Activated T-cell treated with anti-CD3 and anti-CD28 coated beads, Interleukin-2, amount 50 U/mL, for 24 hours (primary cell): Measurements from ENCODE around the gene MCHR2.
"Not testable (repeated sequence)": the region's sequence is repeated elsewhere in the genome, so short reads cannot be mapped to it uniquely, and the experiment has no call there.

ENCODE experiments used
- DNase-seq: peaks from one replicate; pipeline ENCODE4 v3.0.0-alpha.2; 2020
- H3K27ac Mint-ChIP-seq: 2 replicates; pipeline ENCODE4 v1.8.0; 2020; ENCODE audit warnings: mild to moderate bottlenecking, mixed read lengths
- H3K27me3 Mint-ChIP-seq: 2 replicates; pipeline ENCODE4 v1.8.0; 2020; ENCODE audit warnings: mixed read lengths
- H3K36me3 Mint-ChIP-seq: 2 replicates; pipeline ENCODE4 v1.8.0; 2020; ENCODE audit warnings: low read depth, mixed read lengths
- H3K4me1 Mint-ChIP-seq: 2 replicates; pipeline ENCODE4 v1.8.0; 2020; ENCODE audit warnings: low read depth, mixed read lengths
- H3K4me3 Mint-ChIP-seq: 2 replicates; pipeline ENCODE4 v1.8.0; 2020; ENCODE audit warnings: mild to moderate bottlenecking, moderate library complexity, mixed read lengths
- H3K9me3 Mint-ChIP-seq: 2 replicates; pipeline ENCODE4 v1.8.0; 2020; ENCODE audit warnings: mixed read lengths

Gene MCHR2, protein sequence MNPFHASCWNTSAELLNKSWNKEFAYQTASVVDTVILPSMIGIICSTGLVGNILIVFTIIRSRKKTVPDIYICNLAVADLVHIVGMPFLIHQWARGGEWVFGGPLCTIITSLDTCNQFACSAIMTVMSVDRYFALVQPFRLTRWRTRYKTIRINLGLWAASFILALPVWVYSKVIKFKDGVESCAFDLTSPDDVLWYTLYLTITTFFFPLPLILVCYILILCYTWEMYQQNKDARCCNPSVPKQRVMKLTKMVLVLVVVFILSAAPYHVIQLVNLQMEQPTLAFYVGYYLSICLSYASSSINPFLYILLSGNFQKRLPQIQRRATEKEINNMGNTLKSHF

DNA sequence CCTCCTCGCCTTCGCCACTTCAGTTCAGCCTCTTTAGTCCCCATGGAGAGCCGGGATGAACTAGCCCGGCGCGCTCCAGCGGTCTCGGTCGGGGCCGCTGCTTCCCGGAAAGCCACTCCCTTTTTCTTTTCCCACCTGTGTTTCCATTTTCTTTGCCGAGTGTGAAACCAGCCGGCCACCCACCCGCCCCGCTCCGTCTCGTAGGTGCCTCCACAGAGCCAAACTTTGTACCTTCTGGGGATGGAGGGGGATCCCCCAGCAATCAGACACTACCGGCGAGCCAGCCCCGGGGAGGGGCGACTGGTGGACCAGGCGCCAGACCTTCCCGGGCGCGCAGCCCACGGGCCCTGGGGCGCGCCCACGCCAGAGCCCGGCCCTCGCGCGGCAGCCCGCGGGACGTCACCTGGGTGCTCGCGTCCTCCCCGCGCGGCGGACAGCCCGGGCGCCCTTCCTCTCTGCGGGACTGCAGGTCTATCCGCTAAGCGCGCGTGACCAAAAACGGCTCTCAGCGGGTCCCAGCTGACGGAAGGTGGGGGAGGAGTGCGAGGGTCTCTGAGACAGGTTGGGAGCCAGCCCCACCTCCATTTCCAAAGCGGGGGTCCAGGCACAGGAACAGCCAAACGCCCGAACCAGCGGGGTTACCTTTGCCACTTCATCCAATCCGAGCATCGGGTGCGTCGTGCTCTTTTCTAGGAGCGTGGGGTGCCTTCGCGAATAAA lies at the start of gene MCHR2:
TSS of gene MCHR2 (minus strand) at position 691 of the 719 bp plus-strand sequence. CDS start 38,076 bp downstream, outside the sequence.
- DNase-seq: no peak
- Mint-ChIP-seq H3K9me3 (no peaks in the 10 kb centered on the region), H3K27ac (no peak within 1 kb of the TSS), H3K27me3 (peaks cover 54% of the 10 kb centered on the region), H3K36me3 (no peaks in the 10 kb centered on the region), H3K4me1 (peaks cover 8% of the 10 kb centered on the region), H3K4me3 (no peak within 1 kb of the TSS)

DNA sequence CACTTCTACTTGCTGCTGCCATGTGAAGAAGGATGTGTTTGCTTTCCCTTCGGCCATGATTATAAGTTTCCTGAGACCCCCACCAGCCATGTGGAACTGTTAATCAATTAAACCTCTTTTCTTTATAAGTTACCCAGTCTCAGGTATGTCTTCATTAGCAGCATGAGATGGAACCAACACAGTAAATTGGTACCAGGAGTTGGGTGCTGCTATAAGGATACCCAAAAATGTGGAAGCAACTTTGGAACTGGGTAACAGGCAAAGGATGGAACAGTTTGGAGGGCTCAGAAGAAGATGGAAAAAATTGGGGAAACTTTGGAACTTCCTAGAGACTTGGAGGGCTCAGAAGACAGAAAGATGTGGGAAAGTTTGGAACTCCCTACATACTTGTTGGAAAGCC lies 44.5 kb upstream of the MCHR2 start:
- H3K4me1 Mint-ChIP-seq, DNase-seq, H3K36me3 Mint-ChIP-seq, H3K4me3 Mint-ChIP-seq, H3K27ac Mint-ChIP-seq: not testable (repeated sequence)
- peaks cover 22% of the 10 kb centered on the region for H3K27me3 Mint-ChIP-seq
- peaks cover 17% of the 10 kb centered on the region for H3K9me3 Mint-ChIP-seq

DNA sequence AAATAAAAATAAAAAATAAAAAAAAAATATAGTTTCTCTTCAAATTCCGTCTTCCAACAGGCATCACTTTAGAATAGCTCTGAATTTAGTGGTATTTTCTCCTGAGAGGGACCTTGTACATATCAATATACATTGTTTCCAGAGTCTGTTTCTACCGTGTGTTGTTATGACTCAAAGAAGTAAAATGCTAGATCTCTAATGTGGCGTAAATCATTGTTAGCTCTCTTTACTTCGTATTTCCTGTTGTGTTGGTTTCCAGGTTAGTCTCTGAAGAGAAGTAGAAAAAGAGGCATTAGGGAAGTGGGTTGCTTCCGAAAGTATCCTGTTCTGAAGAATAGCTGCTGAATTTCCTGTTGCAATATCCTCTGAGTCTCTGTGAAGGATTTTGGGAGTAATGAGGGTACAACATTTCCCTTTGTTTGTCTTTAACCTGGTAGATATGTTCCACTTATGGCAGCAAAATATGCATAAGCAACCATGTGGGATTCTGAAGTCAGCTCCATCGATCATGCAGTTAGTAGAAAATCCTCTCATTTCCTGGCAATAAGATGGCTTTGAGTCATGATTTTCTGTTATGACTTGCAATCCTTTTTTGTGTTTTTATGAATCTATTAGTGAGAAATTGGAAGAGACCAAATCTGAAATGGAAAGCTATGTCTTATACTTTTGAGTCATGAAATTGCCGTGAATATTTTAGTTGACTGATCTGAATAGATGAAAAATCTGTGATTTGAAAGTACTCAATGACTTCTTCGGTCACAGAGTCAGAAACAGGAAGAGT lies 42.0 kb upstream of the MCHR2 start:
- no peak overlapping the region for H3K4me3 Mint-ChIP-seq
- H3K27ac Mint-ChIP-seq: peak overlapping the region; percentile 56

DNA sequence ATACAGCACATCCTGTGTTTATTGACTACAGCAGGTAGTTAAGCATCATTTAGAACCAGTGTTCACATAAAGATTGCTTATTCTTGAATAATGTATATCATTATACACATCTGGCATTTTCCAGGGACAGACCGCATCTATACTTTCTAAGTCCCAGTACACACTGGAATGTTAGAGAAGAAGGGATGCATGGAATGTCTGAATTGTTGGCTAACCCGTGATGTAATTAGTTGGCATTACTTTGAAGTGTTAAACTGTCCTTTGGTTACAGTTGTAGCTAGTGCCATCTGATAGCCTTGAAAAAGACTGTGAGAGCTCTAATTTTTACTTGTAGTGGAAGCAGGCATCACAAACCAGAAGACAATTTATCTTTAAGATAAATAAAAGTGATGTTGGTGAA lies 29.8 kb upstream of the MCHR2 start:
- Mint-ChIP-seq H3K4me1 (no peaks in the 10 kb centered on the region), H3K27ac (no peak overlapping the region), H3K36me3 (no peaks in the 10 kb centered on the region), H3K4me3 (no peak overlapping the region), H3K27me3 (no peaks in the 10 kb centered on the region), H3K9me3 (no peaks in the 10 kb centered on the region)
- DNase-seq: no peak

More for the DNA sequence above, 42.0 kb upstream of the MCHR2 start:
- DNase-seq: no peak
- Mint-ChIP-seq H3K9me3 (peaks cover 15% of the 10 kb centered on the region), H3K4me1 (peaks cover 8% of the 10 kb centered on the region), H3K36me3 (no peaks in the 10 kb centered on the region), H3K27me3 (peaks cover 20% of the 10 kb centered on the region)

DNA sequence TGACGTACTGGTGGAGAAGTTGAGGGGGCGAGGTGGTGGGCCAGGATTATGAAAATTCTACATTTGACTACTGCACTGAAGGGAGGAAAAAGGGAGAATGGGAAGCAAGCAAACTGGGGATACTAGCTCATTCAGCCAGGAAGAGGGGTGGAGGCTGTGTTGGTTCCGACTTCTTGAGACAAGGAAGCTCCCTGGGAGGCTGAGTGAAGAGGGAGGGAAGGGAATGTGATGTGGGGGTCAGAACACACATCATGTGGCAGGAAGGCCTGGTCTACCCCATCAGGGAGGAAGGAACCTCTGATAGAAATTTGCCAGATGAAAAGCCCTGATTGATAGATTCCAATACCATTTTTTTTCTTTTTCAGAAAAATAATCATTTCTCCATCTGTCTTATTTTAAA lies 28.8 kb upstream of the MCHR2 start:
- Mint-ChIP-seq H3K27ac (no peak overlapping the region), H3K27me3 (no peaks in the 10 kb centered on the region), H3K4me3 (no peak overlapping the region), H3K9me3 (peaks cover 4% of the 10 kb centered on the region), H3K36me3 (no peaks in the 10 kb centered on the region), H3K4me1 (no peaks in the 10 kb centered on the region)
- DNase-seq: no peak

DNA sequence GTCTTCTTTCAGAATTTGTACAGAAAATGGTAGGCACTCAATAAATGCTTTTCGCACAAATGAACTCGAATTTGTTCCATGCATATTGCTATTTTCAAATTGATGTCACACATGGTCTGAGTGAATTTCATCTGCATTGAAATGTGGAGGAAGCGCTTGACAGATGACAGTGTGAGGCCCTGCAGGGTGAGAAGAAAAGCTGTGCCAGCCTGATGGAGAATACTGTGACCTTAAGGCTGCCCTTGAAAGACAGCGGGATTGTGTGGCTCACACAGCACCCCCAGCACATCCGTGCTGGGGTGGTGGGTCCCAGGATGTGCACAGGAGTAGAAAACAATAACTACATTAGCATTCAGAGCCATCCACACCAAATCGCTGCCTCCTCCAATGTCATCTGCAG lies 14.8 kb upstream of the MCHR2 start:
- H3K36me3 Mint-ChIP-seq: no peaks in the 10 kb centered on the region
- peaks cover 13% of the 10 kb centered on the region for H3K27me3 Mint-ChIP-seq
- H3K4me3 Mint-ChIP-seq: no peak overlapping the region
- H3K9me3 Mint-ChIP-seq: no peaks in the 10 kb centered on the region
- H3K27ac Mint-ChIP-seq: no peak overlapping the region
- no peaks in the 10 kb centered on the region for H3K4me1 Mint-ChIP-seq
- no peak for DNase-seq

DNA sequence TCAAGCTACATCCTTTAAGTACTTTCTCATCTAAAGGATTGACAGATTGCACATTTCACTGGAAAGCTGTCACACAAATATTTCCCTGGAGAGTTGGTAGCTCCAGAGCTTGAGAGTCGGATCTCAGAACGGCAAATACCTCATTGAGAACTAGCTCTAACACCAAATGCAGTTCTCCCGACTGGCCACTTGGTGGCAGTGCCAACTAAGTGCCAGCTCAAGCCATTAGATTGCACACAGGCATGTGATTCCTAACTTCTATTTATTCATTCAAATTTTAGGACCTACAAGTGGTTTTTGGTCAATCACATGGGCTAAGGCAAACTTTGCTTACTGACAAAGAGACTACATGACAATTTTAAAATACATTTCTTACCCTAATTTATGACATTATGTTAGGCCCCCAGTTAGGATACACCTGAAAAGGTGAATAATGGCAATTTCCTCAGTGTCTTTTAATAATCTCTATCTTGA lies 7.9 kb upstream of the MCHR2 start:
- peak; percentile 44 for DNase-seq

DNA sequence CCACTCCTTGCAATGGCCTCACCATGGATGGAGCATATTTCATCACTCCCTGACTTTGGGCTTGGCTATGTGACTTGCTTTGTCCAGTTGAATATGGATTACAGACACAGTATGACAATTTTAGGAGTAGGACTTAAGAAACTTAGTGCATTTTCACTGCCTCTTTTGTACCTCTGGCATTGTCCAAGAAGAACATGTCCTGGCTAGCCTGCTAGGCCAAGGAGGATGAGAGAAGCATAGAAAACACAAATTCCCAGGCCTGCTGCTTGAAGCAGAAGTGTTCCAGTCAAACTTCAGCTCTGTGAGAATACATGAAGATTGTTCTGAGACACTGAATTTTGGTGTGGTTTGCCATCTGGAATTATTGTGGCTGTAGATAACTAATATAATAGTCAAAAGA lies 3.1 kb upstream of the MCHR2 start:
- Mint-ChIP-seq H3K27me3 (peaks cover 54% of the 10 kb centered on the region), H3K9me3 (no peaks in the 10 kb centered on the region), H3K4me3 (no peak overlapping the region), H3K27ac (no peak overlapping the region), H3K4me1 (peaks cover 8% of the 10 kb centered on the region), H3K36me3 (no peaks in the 10 kb centered on the region)
- no peak for DNase-seq

More for the DNA sequence above, 7.9 kb upstream of the MCHR2 start:
- Mint-ChIP-seq H3K36me3 (no peaks in the 10 kb centered on the region), H3K4me1 (no peaks in the 10 kb centered on the region), H3K27me3 (peaks cover 30% of the 10 kb centered on the region), H3K4me3 (no peak overlapping the region), H3K27ac (no peak overlapping the region), H3K9me3 (no peaks in the 10 kb centered on the region)

DNA sequence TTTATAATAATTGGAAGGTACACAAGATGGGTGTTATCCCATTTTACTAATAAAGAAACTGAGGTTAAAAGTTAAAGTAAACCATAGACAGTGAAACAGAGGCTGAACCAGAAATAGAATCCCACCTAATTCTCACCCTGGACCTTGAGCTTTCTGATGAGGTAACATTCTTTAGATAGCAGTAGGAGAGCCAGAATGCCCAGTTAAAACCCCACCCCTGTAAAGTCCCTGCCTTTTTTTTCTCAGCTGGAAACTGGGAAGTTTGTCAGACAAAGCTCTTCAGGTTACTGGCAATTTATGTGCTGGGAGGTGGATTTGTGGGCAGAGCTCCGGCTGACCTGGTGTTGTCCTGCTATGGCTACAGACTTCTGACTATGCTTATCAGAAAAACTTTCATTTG lies 1.9 kb upstream of the MCHR2 start:
- no peak for DNase-seq
- Mint-ChIP-seq H3K9me3 (no peaks in the 10 kb centered on the region), H3K27me3 (peaks cover 53% of the 10 kb centered on the region), H3K4me3 (no peak overlapping the region), H3K4me1 (peaks cover 8% of the 10 kb centered on the region), H3K36me3 (no peaks in the 10 kb centered on the region), H3K27ac (no peak overlapping the region)

DNA sequence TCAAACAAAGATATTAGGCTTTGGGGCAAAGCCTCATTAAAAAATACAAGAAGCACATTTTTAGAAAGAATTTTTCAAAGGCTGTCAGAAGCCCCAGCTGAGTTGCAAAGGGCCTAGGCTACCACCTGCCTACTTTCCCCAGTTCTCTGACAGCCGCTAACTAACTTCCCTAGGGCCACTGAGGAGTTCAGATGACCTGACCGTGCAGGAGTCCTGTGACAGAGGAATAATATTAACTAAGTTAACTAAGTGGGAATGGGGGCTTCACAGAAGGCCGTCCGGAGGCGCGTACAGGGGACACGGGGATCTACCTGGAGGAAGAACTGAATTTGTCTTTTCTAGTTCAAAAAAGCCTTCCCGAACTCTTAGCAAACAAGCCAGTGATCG lies 884 bp downstream of the MCHR2 start:
- H3K4me3 Mint-ChIP-seq: no peak overlapping the region
- no peak overlapping the region for H3K27ac Mint-ChIP-seq
- H3K4me1 Mint-ChIP-seq: peaks cover 8% of the 10 kb centered on the region
- no peaks in the 10 kb centered on the region for H3K36me3 Mint-ChIP-seq
- no peaks in the 10 kb centered on the region for H3K9me3 Mint-ChIP-seq
- no peak for DNase-seq
- peaks cover 54% of the 10 kb centered on the region for H3K27me3 Mint-ChIP-seq

DNA sequence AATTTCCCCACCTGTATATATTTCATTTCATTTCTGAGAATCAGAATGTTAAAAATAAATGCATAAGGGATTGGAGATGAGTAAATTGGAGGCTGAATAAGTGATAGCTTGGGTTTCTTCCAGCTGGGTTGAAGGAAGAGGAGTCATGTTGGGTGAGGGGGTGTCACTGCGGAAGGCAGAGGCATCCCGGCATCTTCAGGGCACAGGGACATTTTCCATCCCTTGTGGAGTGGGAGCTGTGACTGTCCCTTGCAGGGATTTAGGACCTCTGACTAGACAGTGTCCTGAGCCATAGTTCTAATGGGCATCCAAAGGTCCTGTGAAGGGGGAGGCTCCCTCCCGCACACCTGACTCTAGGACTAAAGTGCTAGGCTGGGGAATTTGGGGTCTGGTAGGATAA lies 2.1 kb downstream of the MCHR2 start:
- Mint-ChIP-seq H3K27ac (no peak overlapping the region), H3K36me3 (no peaks in the 10 kb centered on the region), H3K4me1 (peaks cover 8% of the 10 kb centered on the region), H3K4me3 (no peak overlapping the region), H3K9me3 (no peaks in the 10 kb centered on the region), H3K27me3 (peaks cover 51% of the 10 kb centered on the region)
- DNase-seq: no peak

DNA sequence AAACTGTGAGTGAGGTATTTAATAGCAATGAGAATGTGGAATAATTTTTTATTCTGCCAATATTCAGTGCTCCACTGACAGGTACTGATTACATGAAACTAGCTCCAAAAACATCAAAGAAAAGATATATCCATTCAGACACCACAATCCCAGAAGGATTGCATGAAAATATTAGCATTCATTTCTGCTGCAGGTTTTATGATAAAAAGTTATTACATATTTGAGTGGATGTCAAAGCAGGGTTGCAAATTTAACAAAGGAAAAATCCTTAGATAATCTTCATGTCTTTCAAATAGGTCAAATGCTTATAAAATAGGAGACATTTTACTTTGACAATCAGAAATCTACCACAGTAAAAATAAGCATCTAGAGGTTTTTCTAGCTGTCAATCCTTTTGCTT lies 13.3 kb downstream of the MCHR2 start:
- Mint-ChIP-seq H3K4me1 (no peaks in the 10 kb centered on the region), H3K27ac (no peak overlapping the region), H3K36me3 (no peaks in the 10 kb centered on the region), H3K4me3 (no peak overlapping the region), H3K27me3 (peaks cover 3% of the 10 kb centered on the region), H3K9me3 (no peaks in the 10 kb centered on the region)
- DNase-seq: no peak

DNA sequence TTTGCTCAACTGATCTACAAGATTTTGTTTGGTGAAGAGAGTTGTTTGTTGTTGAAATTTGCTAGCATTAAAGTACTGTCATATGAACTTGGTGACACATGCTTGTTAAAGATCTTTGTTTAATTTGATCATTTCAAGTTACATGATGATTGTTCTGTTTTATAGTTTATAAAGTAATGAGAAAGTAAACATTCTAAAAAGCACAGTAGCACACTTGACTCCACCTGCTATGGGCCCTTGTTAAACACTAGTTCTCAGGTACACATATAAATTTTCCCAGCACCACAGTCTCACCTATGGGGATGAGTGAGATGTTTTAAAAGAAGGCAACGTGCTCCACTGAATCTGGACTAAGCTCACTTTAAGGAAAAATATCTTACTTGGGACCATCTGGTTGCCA lies 14.1 kb downstream of the MCHR2 start:
- H3K27ac Mint-ChIP-seq: no peak overlapping the region
- H3K36me3 Mint-ChIP-seq: no peaks in the 10 kb centered on the region
- H3K27me3 Mint-ChIP-seq: peaks cover 3% of the 10 kb centered on the region
- no peak for DNase-seq
- no peaks in the 10 kb centered on the region for H3K9me3 Mint-ChIP-seq
- no peaks in the 10 kb centered on the region for H3K4me1 Mint-ChIP-seq
- no peak overlapping the region for H3K4me3 Mint-ChIP-seq

DNA sequence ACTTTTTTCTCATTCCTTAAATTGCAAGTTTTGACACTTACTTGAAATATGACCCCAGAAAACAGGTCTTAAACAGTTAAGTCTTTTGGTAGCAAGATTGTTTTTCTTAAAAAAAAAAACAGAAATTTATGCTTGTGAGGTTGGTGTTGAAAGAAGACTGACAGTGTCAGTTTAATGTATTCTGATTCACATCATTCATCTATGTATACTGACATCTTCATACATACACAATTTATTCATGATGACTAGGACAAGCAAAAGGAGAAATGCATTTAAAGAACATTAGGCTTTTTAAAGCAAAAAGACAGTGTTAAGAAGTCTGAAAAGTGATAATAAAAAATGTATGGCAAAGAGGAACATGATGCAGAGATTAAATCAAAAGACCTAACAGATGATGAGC lies 27.0 kb downstream of the MCHR2 start:
- H3K36me3 Mint-ChIP-seq: no peaks in the 10 kb centered on the region
- no peaks in the 10 kb centered on the region for H3K4me1 Mint-ChIP-seq
- DNase-seq: no peak
- H3K27ac Mint-ChIP-seq: no peak overlapping the region
- H3K4me3 Mint-ChIP-seq: no peak overlapping the region
- H3K27me3 Mint-ChIP-seq: no peaks in the 10 kb centered on the region
- H3K9me3 Mint-ChIP-seq: no peaks in the 10 kb centered on the region

DNA sequence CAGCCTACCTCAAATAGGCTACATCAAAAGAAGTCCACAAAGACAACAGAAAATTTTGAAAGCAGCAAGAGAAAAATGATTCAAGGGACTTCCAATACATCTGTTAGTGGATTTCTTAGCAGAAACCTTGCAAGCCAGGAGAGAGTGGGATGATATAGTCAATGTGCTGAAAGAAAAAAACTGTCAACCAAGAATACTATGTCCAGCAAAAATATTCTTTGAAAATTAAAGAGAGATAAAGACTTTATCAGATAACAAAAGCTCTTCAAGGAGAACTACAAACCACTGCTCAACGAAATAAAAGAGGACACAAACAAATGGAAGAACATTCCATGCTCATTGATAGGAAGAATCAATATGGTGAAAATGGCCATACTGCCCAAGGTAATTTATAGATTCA lies 34.0 kb downstream of the MCHR2 start:
- H3K4me1 Mint-ChIP-seq: no peaks in the 10 kb centered on the region
- H3K27ac Mint-ChIP-seq: no peak overlapping the region
- no peak for DNase-seq
- H3K4me3 Mint-ChIP-seq: no peak overlapping the region
- H3K36me3 Mint-ChIP-seq: no peaks in the 10 kb centered on the region
- peaks cover 19% of the 10 kb centered on the region for H3K9me3 Mint-ChIP-seq
- no peaks in the 10 kb centered on the region for H3K27me3 Mint-ChIP-seq
